ENCODE data around the gene AZU1.
"Not testable (repeated sequence)": the region's sequence is repeated elsewhere in the genome, so short reads cannot be mapped to it uniquely, and the experiment has no call there.

The AZU1 gene

GRCh38 chr19:810883-811489, 16.7 kb upstream of the AZU1 start:
- no peak for DNase-seq

- DNase-seq: no peak
These were observed 16.1 kb upstream of the AZU1 start for GRCh38 chr19:811506-812048.

GRCh38 chr19:812049-812746, 15.4 kb upstream of the AZU1 start:
- DNase-seq: no peak

- DNase-seq: no peak
These were observed 14.9 kb upstream of the AZU1 start for GRCh38 chr19:812747-813218.

- no peak for DNase-seq
These were observed 14.2 kb upstream of the AZU1 start for GRCh38 chr19:813219-814151.

- no peak for DNase-seq
These were observed 13.2 kb upstream of the AZU1 start for GRCh38 chr19:814152-815078.

GRCh38 chr19:815079-815774, 12.4 kb upstream of the AZU1 start:
- DNase-seq: no peak

- DNase-seq: no peak
These were observed 11.7 kb upstream of the AZU1 start for GRCh38 chr19:815775-816499.

GRCh38 chr19:816500-816857, 11.2 kb upstream of the AZU1 start:
- DNase-seq: no peak

GRCh38 chr19:820212-820611, 7.4 kb upstream of the AZU1 start:
- DNase-seq: not testable (repeated sequence)

GRCh38 chr19:821231-821824, 6.3 kb upstream of the AZU1 start:
- no peak for DNase-seq

GRCh38 chr19:821825-822503, 5.7 kb upstream of the AZU1 start, which contains the start of gene PLPPR3:
Gene PLPPR3 (minus strand): TSS chr19:821955. CDS start chr19:821559, 396 bp downstream.
- no peak for DNase-seq

- DNase-seq: no peak
These were observed 4.0 kb upstream of the AZU1 start for GRCh38 chr19:823565-824121.

- no peak for DNase-seq
These were observed 2.8 kb upstream of the AZU1 start for GRCh38 chr19:824885-825284.

- DNase-seq: no peak
These were observed 1.6 kb upstream of the AZU1 start for GRCh38 chr19:825897-826644.

- no peak for DNase-seq
These were observed 325 bp upstream of the AZU1 start for GRCh38 chr19:827314-827709.

GRCh38 chr19:829129-829758, 1.6 kb downstream of the AZU1 start:
- DNase-seq: no peak
